ENCODE results near the gene DLGAP1.

GRCh38 chr18:3692691-3693090 is 762.4 kb downstream of the DLGAP1 start:
- TF ChIP-seq POLR2A (IDR thresholded peaks at IDR 0.05; ENCODE audit: low read length) (no peak), GATA1 (IDR thresholded peaks at IDR 0.05; ENCODE audit: low read depth, low read length) (no peak)

All from erythroblast (primary cell).